Amygdala (tissue), 56 donors: Measurements from ENCODE around the gene GPS1.

Source experiments
- DNase-seq, 56 donors: peaks; one replicate each; lab custom pipeline; 2025; lab: John Stamatoyannopoulos, UW

GPS1 gene

GRCh38 chr17:82055023-82055964, 3.6 kb downstream of the GPS1 start:
- DNase-seq = no peak

GRCh38 chr17:82055965-82056728, 4.4 kb downstream of the GPS1 start:
- no peak for DNase-seq

- DNase-seq = no peak
These were observed 5.3 kb downstream of the GPS1 start for GRCh38 chr17:82056729-82057621.

- DNase-seq = no peak
These were observed 6.6 kb downstream of the GPS1 start for GRCh38 chr17:82058230-82058854.

- no peak for DNase-seq
These were observed 7.2 kb downstream of the GPS1 start for GRCh38 chr17:82058855-82059249.

- no peak for DNase-seq
These were observed 7.7 kb downstream of the GPS1 start for GRCh38 chr17:82059272-82060000.

GRCh38 chr17:82060001-82060380, 8.3 kb downstream of the GPS1 start:
- DNase-seq = no peak

GRCh38 chr17:82060614-82061013, 8.9 kb downstream of the GPS1 start:
- DNase-seq = no peak

GRCh38 chr17:82061047-82061925, 9.6 kb downstream of the GPS1 start:
- no peak for DNase-seq

- no peak for DNase-seq
These were observed 10.6 kb downstream of the GPS1 start for GRCh38 chr17:82062076-82062983.

GRCh38 chr17:82062984-82063368, 11.3 kb downstream of the GPS1 start:
- no peak for DNase-seq

- DNase-seq = no peak
These were observed 12.0 kb downstream of the GPS1 start for GRCh38 chr17:82063424-82064415.

- no peak for DNase-seq
These were observed 12.9 kb downstream of the GPS1 start for GRCh38 chr17:82064433-82065192.

- no peak for DNase-seq
These were observed 13.5 kb downstream of the GPS1 start for GRCh38 chr17:82065193-82065637.

GRCh38 chr17:82065638-82066303, 14.1 kb downstream of the GPS1 start, which contains the start of gene DUS1L:
Gene DUS1L (minus strand): TSS chr17:82065804. CDS start chr17:82065059, 745 bp downstream.
- DNase-seq = peak in 35 of 56 donors; percentile 5 to 69 (median 36)
